B cell (primary cell): ENCODE data around the gene ZNF148. TPM values are rescaled to one million over a fixed set of nuclear protein-coding genes. Genes with fewer than 3 reads are reported as not detected.

Experiments
- ATAC-seq: fragments of 200-7000 bp; cut with Tn5 transposase; one replicate; pipeline ENCODE4 v1.10.0; 2021; ENCODE audit warnings: low read depth, mild to moderate bottlenecking, moderate number of reproducible peaks, moderate library complexity
- CTCF ChIA-PET: fragments of 350-600 bp; sonication (Branson Sonifier 250); formaldehyde crosslinking; loops from one replicate; lab custom pipeline; 2021; ENCODE audit warnings: antibody characterized with exemption, inconsistent platforms; lab: Charles Lee
- POLR2A ChIA-PET: fragments of 350-600 bp; sonication (Branson Sonifier 250); formaldehyde crosslinking; loops from one replicate; lab custom pipeline; 2021; ENCODE audit warnings: antibody characterized with exemption; lab: Charles Lee
- DNase-seq: peaks from one replicate; pipeline ENCODE4 v3.0.0; 2013
- H2AFZ ChIP-seq: 2 replicates; pipeline ENCODE4 v1.6.1; 2012; ENCODE audit warnings: mild to moderate bottlenecking, low read depth, low read length; ENCODE audit not compliant: insufficient read depth, poor library complexity, severe bottlenecking
- H3K27ac ChIP-seq, 2 donors: 1 replicate in 1 of 2; 2 replicates in 1 of 2; pipeline ENCODE4 v1.5.1; 2012 to 2013; ENCODE audit warnings: low read length in 2 of 2, mild to moderate bottlenecking in 2 of 2, moderate library complexity in 1 of 2
- H3K27me3 ChIP-seq, 4 experiments: fragments of 200-600 bp in 1 of 4; sonication (generic) in 1 of 4; replicated peaks in 1 of 4; 1 replicate in 2 of 4; 2 replicates in 2 of 4; pipeline versions ENCODE4 v1.6.1 to v1.7.0; 2013 to 2016; ENCODE audit warnings: low read length in 3 of 4, mild to moderate bottlenecking in 2 of 4, mixed read lengths in 1 of 4, moderate library complexity in 1 of 4; ENCODE audit not compliant: insufficient read depth in 4 of 4, control insufficient read depth in 3 of 4; ENCODE audit errors: control extremely low read depth in 1 of 4
- H3K36me3 ChIP-seq, 2 experiments: replicated peaks in 1 of 2; 1 replicate in 1 of 2; 2 replicates in 1 of 2; pipeline versions ENCODE4 v1.6.1 to v1.7.1; 2013; ENCODE audit warnings: low read length in 1 of 2; ENCODE audit not compliant: insufficient read depth in 2 of 2, control insufficient read depth in 1 of 2; ENCODE audit errors: control extremely low read depth in 1 of 2, extremely low read depth in 1 of 2
- H3K4me1 ChIP-seq, 2 donors: fragments of 200-600 bp in 1 of 2; sonication (generic) in 1 of 2; 1 replicate in 1 of 2; 2 replicates in 1 of 2; pipeline versions ENCODE4 v1.5.1 to v1.6.1; 2013 to 2017; ENCODE audit warnings: low read length in 2 of 2; ENCODE audit not compliant: control insufficient read depth in 2 of 2, insufficient read depth in 2 of 2
- H3K4me2 ChIP-seq: replicated peaks from 2 replicates; pipeline ENCODE3; 2012; ENCODE audit warnings: mild to moderate bottlenecking, low read depth, low read length; ENCODE audit not compliant: poor library complexity, severe bottlenecking
- H3K4me3 ChIP-seq, 5 experiments: fragments of 200-600 bp in 1 of 5; sonication (generic) in 1 of 5; 1 replicate in 3 of 5; 2 replicates in 2 of 5; pipeline versions ENCODE4 v1.5.1 to v1.7.0; 2011 to 2016; ENCODE audit warnings: low read length in 4 of 5, mild to moderate bottlenecking in 4 of 5, low read depth in 2 of 5, control low read depth in 1 of 5, moderate library complexity in 1 of 5; ENCODE audit not compliant: insufficient read depth in 1 of 5; ENCODE audit errors: control extremely low read depth in 1 of 5, extremely low read depth in 1 of 5
- H3K79me2 ChIP-seq: fragments of 200-600 bp; sonication (generic); one replicate; pipeline ENCODE4 v1.6.0; 2016; ENCODE audit warnings: low read length; ENCODE audit not compliant: control insufficient read depth, insufficient read depth
- H3K9ac ChIP-seq: fragments of 200-600 bp; sonication (generic); 2 replicates; pipeline ENCODE4 v1.6.1; 2017; ENCODE audit warnings: mild to moderate bottlenecking, low read length, moderate library complexity
- H3K9me3 ChIP-seq, 3 donors: one replicate each; pipeline versions ENCODE4 v1.6.1 to v1.7.1; 2013; ENCODE audit warnings: low read length in 2 of 3; ENCODE audit not compliant: control insufficient read depth in 2 of 3, insufficient read depth in 1 of 3; ENCODE audit errors: control extremely low read depth in 1 of 3
- H4K20me1 ChIP-seq: 2 replicates; pipeline ENCODE4 v1.6.0; 2012; ENCODE audit warnings: mild to moderate bottlenecking, low read length; ENCODE audit not compliant: insufficient read depth, control insufficient read depth, poor library complexity, severe bottlenecking
- H3K27ac Mint-ChIP-seq: one replicate; pipeline ENCODE4 v1.8.0; 2021; ENCODE audit warnings: mixed read lengths
- H3K27me3 Mint-ChIP-seq: one replicate; pipeline ENCODE4 v1.8.0; 2021; ENCODE audit warnings: mixed read lengths
- H3K4me1 Mint-ChIP-seq: one replicate; pipeline ENCODE4 v1.8.0; 2021; ENCODE audit warnings: mixed read lengths
- H3K4me3 Mint-ChIP-seq: one replicate; pipeline ENCODE4 v1.8.0; 2021; ENCODE audit warnings: mixed read lengths
- H3K9me3 Mint-ChIP-seq: one replicate; pipeline ENCODE4 v1.8.0; 2022; ENCODE audit warnings: mixed read lengths; ENCODE audit not compliant: insufficient read depth
- EZH2 ChIP-seq: IDR thresholded peaks from 2 replicates; pipeline ENCODE4 v1.6.1; 2012; ENCODE audit warnings: borderline replicate concordance, low read depth, mild to moderate bottlenecking, moderate library complexity, low read length; ENCODE audit not compliant: insufficient read depth, poor library complexity, severe bottlenecking
- WGBS: methylation state at CpG from one replicate; pipeline ENCODE4 v1.1.5; 2013; ENCODE audit warnings: missing lambda C conversion rate; ENCODE audit not compliant: insufficient coverage; 5-methylcytosine and 5-hydroxymethylcytosine counted together
- intact Hi-C: fragments of 100-400 bp; cut with micrococcal nuclease; formaldehyde crosslinking; loops from one replicate; pipeline ENCODE4 v1.10.0; 2022
- polyA plus RNA-seq: library from polyadenylated mRNA; depleted of rRNA; stranded (reverse); fragments of >200 nt; gene quantifications from 2 replicates; pipeline ENCODE4 v1.2.3, GENCODE V29; 2012
- total RNA-seq, 2 donors: library from RNA; stranded (reverse); fragments of 120-200 nt in 1 of 2; gene quantifications; 1 replicate in 1 of 2; 2 replicates in 1 of 2; pipeline versions ENCODE4 v1.2.3 to v1.2.4, GENCODE V29; 2013 to 2022
- TF ChIP-seq, protein P1 (sequence below): fragments of 200-600 bp; IDR thresholded peaks from one replicate; pipeline ENCODE4 v1.8.0; 2022; ENCODE audit warnings: antibody characterized with exemption, mild to moderate bottlenecking

ZNF148 gene
- total and polyA plus RNA-seq, 2 donors (not counting 1 experiment from before 2014, with no cell fraction given): 8.1 to 71.5 TPM

DNA sequence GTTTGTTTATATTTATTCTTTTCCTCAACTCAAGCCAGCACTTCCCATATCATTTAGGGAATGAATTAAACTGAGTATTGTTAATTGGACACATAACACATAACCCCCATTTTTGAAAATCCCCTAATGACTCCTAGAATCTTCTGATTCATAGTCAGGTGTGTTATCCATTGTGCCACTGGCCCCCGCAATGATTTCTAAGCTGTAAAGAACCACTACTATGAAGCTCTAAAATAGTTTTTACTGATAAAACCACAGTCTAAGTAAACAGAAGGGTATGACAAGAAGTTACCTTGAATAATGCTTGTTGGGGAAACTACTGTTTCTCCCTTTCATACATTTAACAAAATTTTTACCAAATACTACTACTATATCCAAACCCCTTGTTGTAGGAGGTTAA, 140.3 kb downstream of the ZNF148 start:
- ChIA-PET POLR2A (no interaction called here), CTCF (no interaction called here)
- H4K20me1 ChIP-seq: peaks cover 14% of the 10 kb centered on the region
- Mint-ChIP-seq H3K27me3 (no peaks in the 10 kb centered on the region), H3K4me3 (no peak overlapping the region), H3K4me1 (no peaks in the 10 kb centered on the region), H3K9me3 (no peaks in the 10 kb centered on the region), H3K27ac (no peak overlapping the region)
- H3K27ac ChIP-seq: no peak overlapping the region
- WGBS: no CpG with 5 or more reads among the region's 1 CpG
- H3K27me3 ChIP-seq: no peaks in the 10 kb centered on the region
- no peak overlapping the region for H3K4me3 ChIP-seq
- peaks cover 0 to 20% of the 10 kb centered on the region in 2 experiments for H3K36me3 ChIP-seq
- DNase-seq (no peak), ATAC-seq (no peak)
- TF ChIP-seq EZH2: no peak
- no peaks in the 10 kb centered on the region for H3K9me3 ChIP-seq
- H3K4me1 ChIP-seq: no peaks in the 10 kb centered on the region
- H2AFZ ChIP-seq: no peak overlapping the region
- no peak overlapping the region for H3K9ac ChIP-seq
- no peak overlapping the region for H3K4me2 ChIP-seq
- no peaks in the 10 kb centered on the region for H3K79me2 ChIP-seq
- intact Hi-C loops: no loop called here

DNA sequence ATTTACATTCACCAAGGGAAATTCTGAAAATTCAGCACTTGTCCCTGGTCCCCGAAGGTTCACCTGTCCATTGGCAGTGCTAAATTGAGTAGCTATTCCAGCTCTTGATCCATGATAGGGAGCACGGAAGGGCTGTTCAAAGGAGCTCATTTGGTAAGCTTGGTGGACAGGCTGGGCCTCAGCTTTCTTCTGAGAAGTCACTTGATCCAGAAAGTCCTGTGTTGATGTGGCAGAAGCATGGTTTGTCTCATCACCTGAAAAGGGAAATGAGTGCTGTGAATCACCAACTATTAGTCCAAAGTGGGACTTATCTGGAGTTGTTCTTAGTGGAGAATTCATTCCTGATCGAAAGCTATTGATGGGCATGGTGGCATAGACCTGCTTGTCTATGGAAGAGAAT, 142.7 kb downstream of the ZNF148 start:
- Histone ChIP-seq H3K4me2 (no peak overlapping the region), H3K36me3 (peaks cover 0 to 20% of the 10 kb centered on the region in 2 experiments), H3K4me1 (no peaks in the 10 kb centered on the region), H3K9me3 (no peaks in the 10 kb centered on the region), H3K4me3 (no peak overlapping the region), H3K27me3 (no peaks in the 10 kb centered on the region), H3K9ac (no peak overlapping the region), H4K20me1 (peaks cover 14% of the 10 kb centered on the region), H3K27ac (no peak overlapping the region), H3K79me2 (no peaks in the 10 kb centered on the region), H2AFZ (no peak overlapping the region)
- Mint-ChIP-seq H3K9me3 (no peaks in the 10 kb centered on the region), H3K4me3 (no peak overlapping the region), H3K27ac (no peak overlapping the region), H3K4me1 (no peaks in the 10 kb centered on the region), H3K27me3 (no peaks in the 10 kb centered on the region)
- no peak for TF ChIP-seq EZH2
- TF ChIP-seq, protein P1, sequence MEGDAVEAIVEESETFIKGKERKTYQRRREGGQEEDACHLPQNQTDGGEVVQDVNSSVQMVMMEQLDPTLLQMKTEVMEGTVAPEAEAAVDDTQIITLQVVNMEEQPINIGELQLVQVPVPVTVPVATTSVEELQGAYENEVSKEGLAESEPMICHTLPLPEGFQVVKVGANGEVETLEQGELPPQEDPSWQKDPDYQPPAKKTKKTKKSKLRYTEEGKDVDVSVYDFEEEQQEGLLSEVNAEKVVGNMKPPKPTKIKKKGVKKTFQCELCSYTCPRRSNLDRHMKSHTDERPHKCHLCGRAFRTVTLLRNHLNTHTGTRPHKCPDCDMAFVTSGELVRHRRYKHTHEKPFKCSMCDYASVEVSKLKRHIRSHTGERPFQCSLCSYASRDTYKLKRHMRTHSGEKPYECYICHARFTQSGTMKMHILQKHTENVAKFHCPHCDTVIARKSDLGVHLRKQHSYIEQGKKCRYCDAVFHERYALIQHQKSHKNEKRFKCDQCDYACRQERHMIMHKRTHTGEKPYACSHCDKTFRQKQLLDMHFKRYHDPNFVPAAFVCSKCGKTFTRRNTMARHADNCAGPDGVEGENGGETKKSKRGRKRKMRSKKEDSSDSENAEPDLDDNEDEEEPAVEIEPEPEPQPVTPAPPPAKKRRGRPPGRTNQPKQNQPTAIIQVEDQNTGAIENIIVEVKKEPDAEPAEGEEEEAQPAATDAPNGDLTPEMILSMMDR: no peak
- ChIA-PET CTCF (no interaction called here), POLR2A (interaction anchor here (0.6 kb wide), 1 partner anchor 55 kb away, joined by 3 read pairs; no protein-coding TSS in a partner anchor)
- ATAC-seq: no peak
- WGBS: 93% methylated on average over 2 of the region's 3 CpGs
- no peak for DNase-seq
- intact Hi-C loops: no loop called here
